ENCODE results near the gene HBM. TPM values are rescaled to one million over a fixed set of nuclear protein-coding genes. Genes with fewer than 3 reads are reported as not detected.
"Not testable (repeated sequence)": the region's sequence is repeated elsewhere in the genome, so short reads cannot be mapped to it uniquely, and the experiment has no call there.

Gene HBM
- total RNA-seq, 1 experiment from 2014 or later: not detected

DNA sequence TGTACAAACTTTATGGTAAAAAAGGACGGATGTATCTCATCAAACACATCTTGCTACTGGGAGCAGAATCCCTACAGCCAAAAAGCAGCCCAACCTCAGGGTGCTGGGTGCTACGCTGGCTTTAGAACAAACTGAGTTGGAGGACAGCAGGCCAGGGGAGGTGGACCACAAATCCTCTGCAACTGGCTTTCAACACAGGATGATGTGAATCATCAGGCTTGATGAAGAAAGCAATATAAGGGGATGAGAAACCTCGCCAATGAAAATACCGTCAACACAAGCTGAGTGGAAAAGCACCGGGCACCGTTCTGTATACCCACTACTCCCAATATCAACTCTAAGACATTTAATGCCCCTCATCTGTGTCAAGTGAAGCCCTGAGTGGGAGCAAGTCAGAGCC is 28.7 kb downstream of the HBM start:
- Mint-ChIP-seq H3K27me3 (ENCODE audit: unreplicated experiment) (no peaks in the 10 kb centered on the region), H3K36me3 (ENCODE audit: insufficient read depth, unreplicated experiment) (peaks cover 98% of the 10 kb centered on the region), H3K4me3 (ENCODE audit: low read depth, unreplicated experiment) (no peak overlapping the region), H3K27ac (ENCODE audit: unreplicated experiment) (no peak overlapping the region), H3K9me3 (ENCODE audit: low read depth, unreplicated experiment) (no peaks in the 10 kb centered on the region), H3K4me1 (ENCODE audit: low read depth, unreplicated experiment) (no peaks in the 10 kb centered on the region)
- DNase-seq: no peak
- no TSS peak for BruUV-seq (replicated peaks)
- intact Hi-C loops (cut with micrococcal nuclease; ENCODE audit: unreplicated experiment): no loop called here
- CTCF ChIA-PET: interaction anchor here (0.6 kb wide), 1 partner anchor 192 kb away, joined by 5 read pairs; no protein-coding TSS in a partner anchor
- TF ChIP-seq, protein P1, sequence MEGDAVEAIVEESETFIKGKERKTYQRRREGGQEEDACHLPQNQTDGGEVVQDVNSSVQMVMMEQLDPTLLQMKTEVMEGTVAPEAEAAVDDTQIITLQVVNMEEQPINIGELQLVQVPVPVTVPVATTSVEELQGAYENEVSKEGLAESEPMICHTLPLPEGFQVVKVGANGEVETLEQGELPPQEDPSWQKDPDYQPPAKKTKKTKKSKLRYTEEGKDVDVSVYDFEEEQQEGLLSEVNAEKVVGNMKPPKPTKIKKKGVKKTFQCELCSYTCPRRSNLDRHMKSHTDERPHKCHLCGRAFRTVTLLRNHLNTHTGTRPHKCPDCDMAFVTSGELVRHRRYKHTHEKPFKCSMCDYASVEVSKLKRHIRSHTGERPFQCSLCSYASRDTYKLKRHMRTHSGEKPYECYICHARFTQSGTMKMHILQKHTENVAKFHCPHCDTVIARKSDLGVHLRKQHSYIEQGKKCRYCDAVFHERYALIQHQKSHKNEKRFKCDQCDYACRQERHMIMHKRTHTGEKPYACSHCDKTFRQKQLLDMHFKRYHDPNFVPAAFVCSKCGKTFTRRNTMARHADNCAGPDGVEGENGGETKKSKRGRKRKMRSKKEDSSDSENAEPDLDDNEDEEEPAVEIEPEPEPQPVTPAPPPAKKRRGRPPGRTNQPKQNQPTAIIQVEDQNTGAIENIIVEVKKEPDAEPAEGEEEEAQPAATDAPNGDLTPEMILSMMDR (IDR thresholded peaks at IDR 0.05; ENCODE audit: unreplicated experiment): no peak

DNA sequence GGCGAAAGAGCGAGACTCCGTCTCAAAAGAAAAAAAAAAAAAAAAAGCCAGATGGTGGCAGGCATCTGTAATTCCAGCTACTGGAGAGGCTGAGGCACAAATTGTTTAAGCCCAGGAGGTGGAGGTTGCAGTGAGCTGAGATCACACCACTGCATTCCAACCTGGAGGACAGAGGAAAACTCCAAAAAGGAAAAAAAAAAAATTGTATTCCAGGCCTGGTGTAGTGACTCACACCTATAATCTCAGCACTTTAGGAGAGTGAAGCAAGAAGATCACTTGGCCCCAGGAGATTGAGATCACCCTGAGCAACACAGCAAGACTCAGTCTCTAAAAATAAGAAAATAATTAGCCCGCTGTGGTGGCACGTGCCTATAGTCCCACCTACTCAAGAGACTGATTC is 34.6 kb downstream of the HBM start:
- intact Hi-C loops (cut with micrococcal nuclease; ENCODE audit: unreplicated experiment): no loop called here
- H3K27me3 Mint-ChIP-seq (ENCODE audit: unreplicated experiment): no peaks in the 10 kb centered on the region
- no peak overlapping the region for H3K27ac Mint-ChIP-seq (ENCODE audit: unreplicated experiment)
- no peak overlapping the region for H3K4me3 Mint-ChIP-seq (ENCODE audit: low read depth, unreplicated experiment)
- H3K9me3 Mint-ChIP-seq (ENCODE audit: low read depth, unreplicated experiment): no peaks in the 10 kb centered on the region
- peaks cover 89% of the 10 kb centered on the region for H3K36me3 Mint-ChIP-seq (ENCODE audit: insufficient read depth, unreplicated experiment)
- no TSS peak for BruUV-seq (replicated peaks)
- DNase-seq: no peak
- TF ChIP-seq, protein P1 (IDR thresholded peaks at IDR 0.05; ENCODE audit: unreplicated experiment): no peak
- no peaks in the 10 kb centered on the region for H3K4me1 Mint-ChIP-seq (ENCODE audit: low read depth, unreplicated experiment)
- CTCF ChIA-PET: interaction anchor here (0.7 to 0.8 kb wide), 2 partner anchors 67 to 122 kb away, joined by 4 read pairs; no protein-coding TSS in a partner anchor

DNA sequence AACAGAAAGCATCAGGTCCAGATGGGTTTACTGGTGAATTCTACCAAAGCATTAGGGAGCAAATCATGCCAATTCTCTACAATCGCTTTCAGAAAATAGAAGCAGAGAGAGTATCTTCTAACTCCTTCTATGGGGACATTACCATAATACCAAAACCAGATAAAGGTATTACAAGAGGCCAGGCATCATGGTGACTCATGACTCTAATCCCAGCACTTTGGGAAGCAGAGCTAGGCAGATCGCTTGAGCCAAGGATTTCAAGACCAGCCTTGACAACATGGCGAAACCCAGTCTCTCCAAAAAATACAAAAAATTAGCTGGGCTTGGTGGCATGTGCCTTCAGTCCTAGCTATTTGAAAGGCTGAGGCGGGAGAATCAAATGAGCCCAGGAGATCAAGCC is 37.5 kb downstream of the HBM start:
- no peak for DNase-seq
- no TSS peak for BruUV-seq (replicated peaks)
- H3K4me3 Mint-ChIP-seq (ENCODE audit: low read depth, unreplicated experiment): no peak overlapping the region
- no peaks in the 10 kb centered on the region for H3K9me3 Mint-ChIP-seq (ENCODE audit: low read depth, unreplicated experiment)
- H3K27me3 Mint-ChIP-seq (ENCODE audit: unreplicated experiment): no peaks in the 10 kb centered on the region
- no peak overlapping the region for H3K27ac Mint-ChIP-seq (ENCODE audit: unreplicated experiment)
- intact Hi-C loops (cut with micrococcal nuclease; ENCODE audit: unreplicated experiment): no loop called here
- CTCF ChIA-PET: no interaction called here
- TF ChIP-seq, protein P1 (IDR thresholded peaks at IDR 0.05; ENCODE audit: unreplicated experiment): no peak
- H3K36me3 Mint-ChIP-seq (ENCODE audit: insufficient read depth, unreplicated experiment): peaks cover 86% of the 10 kb centered on the region
- H3K4me1 Mint-ChIP-seq (ENCODE audit: low read depth, unreplicated experiment): no peaks in the 10 kb centered on the region

DNA sequence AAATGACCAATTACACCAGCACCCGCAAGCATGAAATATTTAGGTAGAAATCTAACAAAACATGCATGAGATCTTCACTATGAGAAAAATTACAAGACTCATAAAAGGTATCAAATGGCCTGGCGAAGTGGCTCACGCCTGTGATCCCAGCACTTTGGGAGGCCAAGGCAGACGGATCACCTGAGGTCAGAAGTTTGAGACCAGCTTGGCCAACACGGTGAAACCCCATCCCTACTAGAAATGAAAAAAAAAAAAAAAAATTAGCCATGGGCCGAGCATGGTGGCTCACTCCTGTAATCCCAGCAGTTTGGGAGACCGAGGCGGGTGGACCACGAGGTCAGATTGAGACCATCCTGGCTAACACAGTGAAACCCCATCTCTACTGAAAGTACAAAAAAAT is 38.3 kb downstream of the HBM start:
- H3K27ac Mint-ChIP-seq (ENCODE audit: unreplicated experiment); H3K4me3 Mint-ChIP-seq (ENCODE audit: low read depth, unreplicated experiment); H3K27me3 Mint-ChIP-seq (ENCODE audit: unreplicated experiment); H3K9me3 Mint-ChIP-seq (ENCODE audit: low read depth, unreplicated experiment); intact Hi-C loops (cut with micrococcal nuclease; ENCODE audit: unreplicated experiment); DNase-seq; H3K4me1 Mint-ChIP-seq (ENCODE audit: low read depth, unreplicated experiment); BruUV-seq (replicated peaks): not testable (repeated sequence)
- CTCF ChIA-PET: interaction anchor here (0.6 kb wide), 1 partner anchor 151 kb away, joined by 4 read pairs; the partner anchor contains the start of gene POLR3K
- H3K36me3 Mint-ChIP-seq (ENCODE audit: insufficient read depth, unreplicated experiment): peaks cover 83% of the 10 kb centered on the region

DNA sequence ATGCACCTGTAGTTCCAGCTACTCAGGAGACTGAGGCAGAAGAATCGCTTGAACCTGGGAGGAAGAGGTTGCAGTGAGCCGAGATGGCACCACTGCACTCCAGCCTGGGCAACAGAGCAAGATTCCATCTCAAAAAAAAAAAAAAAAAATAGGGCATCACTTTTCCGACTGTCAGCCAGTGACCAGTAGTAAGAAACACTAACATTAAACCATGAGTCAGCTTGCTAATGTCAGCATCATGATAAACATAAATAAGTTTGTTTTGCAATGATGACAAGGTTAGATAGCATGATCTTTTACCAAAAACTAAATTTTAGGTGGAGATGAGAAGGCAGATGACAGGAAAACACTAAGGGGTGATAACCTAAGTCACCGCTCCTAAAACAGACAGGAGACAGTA is 43.6 kb downstream of the HBM start:
- H3K27ac Mint-ChIP-seq (ENCODE audit: unreplicated experiment); H3K9me3 Mint-ChIP-seq (ENCODE audit: low read depth, unreplicated experiment); DNase-seq; H3K27me3 Mint-ChIP-seq (ENCODE audit: unreplicated experiment); intact Hi-C loops (cut with micrococcal nuclease; ENCODE audit: unreplicated experiment); H3K4me1 Mint-ChIP-seq (ENCODE audit: low read depth, unreplicated experiment); H3K4me3 Mint-ChIP-seq (ENCODE audit: low read depth, unreplicated experiment); BruUV-seq (replicated peaks): not testable (repeated sequence)
- CTCF ChIA-PET: interaction anchor here (0.6 kb wide), 1 partner anchor 31 kb away, joined by 3 read pairs; no protein-coding TSS in a partner anchor
- peaks cover 49% of the 10 kb centered on the region for H3K36me3 Mint-ChIP-seq (ENCODE audit: insufficient read depth, unreplicated experiment)

DNA sequence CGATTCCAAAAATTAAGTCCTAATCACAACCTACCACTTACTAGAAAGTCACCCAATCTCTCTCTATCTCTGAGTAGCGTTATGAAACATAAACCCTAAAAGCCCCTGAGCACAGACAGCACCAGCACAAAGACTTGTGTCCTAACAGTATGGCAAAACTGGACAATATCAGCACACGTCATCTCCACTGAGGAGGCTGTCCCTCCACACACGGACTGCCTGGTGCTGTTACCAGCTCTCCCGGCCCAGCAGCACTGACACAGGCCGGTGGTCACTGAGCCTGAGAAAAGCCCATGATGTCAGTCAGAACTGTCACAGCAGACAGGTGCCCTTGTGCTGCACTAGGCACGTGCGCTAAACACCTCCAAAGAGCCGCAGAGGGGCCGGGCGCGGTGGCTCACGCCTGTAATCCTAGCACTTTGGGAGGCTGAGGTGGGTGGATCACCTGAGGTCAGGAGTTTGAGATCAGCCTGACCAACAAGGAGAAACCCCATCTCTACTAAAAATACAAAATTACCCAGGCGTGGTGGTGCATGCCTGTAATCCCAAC is 45.9 kb downstream of the HBM start:
- H3K9me3 Mint-ChIP-seq (ENCODE audit: low read depth, unreplicated experiment); BruUV-seq (replicated peaks); DNase-seq; H3K27me3 Mint-ChIP-seq (ENCODE audit: unreplicated experiment); H3K27ac Mint-ChIP-seq (ENCODE audit: unreplicated experiment); intact Hi-C loops (cut with micrococcal nuclease; ENCODE audit: unreplicated experiment); H3K4me1 Mint-ChIP-seq (ENCODE audit: low read depth, unreplicated experiment); H3K4me3 Mint-ChIP-seq (ENCODE audit: low read depth, unreplicated experiment); CTCF ChIA-PET: not testable (repeated sequence)
- H3K36me3 Mint-ChIP-seq (ENCODE audit: insufficient read depth, unreplicated experiment): peaks cover 48% of the 10 kb centered on the region
